NCI-H82 treated with DMSO at 0.1 percent for 48 hours (cell line): Measurements from ENCODE around the gene INSIG2.
"Not testable (repeated sequence)": the region's sequence is repeated elsewhere in the genome, so short reads cannot be mapped to it uniquely, and the experiment has no call there.

ENCODE experiments used
- DNase-seq: peaks from one replicate; lab custom pipeline; 2025; ENCODE audit not compliant: unreplicated experiment; lab: John Stamatoyannopoulos, UW

The INSIG2 gene

DNA sequence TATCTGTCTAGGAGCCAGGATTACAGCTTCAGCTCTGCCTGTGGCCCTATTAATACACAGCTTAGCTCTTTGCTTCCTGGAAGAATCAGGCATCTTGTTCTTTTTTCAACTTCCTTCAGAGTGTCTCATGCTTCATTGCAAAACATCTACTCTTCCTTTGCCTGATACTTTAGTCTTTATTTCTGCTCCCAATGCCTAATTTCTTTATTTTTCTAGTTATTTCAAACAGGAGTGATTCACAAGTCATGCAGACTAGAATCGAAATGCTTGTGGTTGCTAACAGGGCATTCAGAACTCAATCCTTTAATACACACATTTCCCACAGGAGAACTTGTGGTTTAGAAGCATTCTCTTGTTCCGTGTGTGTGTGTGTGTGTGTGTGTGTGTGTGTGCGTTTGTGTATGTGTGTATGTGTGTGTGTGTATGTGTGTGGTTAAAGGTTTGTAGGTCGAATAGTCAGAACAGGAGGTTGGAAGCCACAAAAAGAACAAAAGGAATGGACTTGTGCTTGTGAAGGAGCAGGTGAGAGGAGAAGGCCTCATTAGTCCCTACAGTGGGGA lies 28.3 kb upstream of the INSIG2 start:
- no peak for DNase-seq

DNA sequence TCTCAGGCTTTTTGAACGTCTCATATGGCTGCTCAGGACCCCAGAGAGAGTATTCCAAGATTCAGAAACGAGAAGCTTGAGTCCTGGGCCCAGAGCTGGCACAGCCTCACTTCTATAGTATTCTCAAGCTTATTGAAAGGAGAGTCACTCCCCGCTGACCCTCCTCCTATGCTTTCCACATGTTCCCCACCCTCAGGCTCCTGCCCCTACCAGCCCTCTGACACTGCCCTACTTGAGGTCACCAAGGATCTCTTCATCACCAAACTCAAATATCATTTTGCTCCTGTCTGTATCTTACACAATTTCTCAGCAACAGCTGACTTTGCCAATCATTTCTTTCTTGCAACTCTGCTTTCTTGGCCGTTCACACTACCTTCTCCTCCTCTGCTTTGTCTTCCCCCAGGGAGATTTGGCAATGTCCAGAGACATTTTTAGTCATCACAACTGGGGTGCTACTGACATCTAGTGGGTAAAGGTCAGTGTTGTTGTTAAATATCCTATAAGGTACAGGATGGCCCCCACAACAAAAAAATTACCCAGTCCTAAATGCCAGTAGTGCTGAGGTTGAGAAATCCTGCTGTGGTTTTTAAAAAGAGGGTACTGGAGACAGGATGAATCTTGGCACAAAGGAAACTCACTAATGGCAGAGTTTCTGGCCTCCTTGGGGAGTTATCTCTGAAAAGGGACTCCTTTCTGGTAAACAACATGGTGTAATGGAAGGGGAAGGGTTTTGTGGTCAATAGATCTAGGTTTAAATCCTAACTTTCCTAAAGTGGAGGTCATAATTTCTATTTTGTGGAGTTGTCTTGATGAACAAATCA lies 26.9 kb upstream of the INSIG2 start:
- DNase-seq: no peak

DNA sequence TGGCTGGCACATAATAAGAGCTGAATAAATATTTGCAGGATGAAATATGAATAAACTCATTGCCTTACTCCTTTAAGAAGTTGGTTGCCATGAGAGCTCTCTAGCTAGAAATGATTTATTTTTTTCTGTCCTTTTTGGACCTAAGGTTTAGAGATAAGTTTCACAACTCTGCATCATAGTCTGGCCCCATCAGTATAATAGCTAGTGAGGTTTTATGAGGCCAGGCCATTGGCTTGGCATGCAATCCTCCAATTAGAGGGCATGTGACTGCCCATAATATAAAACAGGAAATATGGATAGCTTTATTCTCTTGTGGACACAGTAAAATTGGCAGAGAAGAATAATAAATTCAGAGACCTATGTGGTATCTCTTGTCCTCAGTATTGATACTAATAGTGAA lies 26.2 kb upstream of the INSIG2 start:
- DNase-seq: no peak

DNA sequence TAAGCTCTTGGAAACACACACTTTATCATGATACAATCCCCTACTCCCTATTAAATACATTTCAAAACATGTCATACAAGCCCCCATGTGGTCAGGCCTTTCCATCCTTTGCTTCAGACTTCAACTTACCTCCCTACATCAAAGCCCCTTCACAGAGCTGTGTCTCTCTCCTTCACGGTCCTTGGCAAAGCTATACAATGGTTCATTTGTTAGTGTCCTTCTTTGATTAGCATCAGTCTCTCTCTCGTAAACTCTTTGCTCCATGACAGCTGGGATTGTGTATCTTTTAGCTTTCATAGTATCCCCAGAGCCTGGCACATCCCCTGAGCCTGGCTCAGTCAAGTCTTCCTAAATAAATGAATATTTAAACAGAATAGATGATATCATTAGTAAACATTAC lies 25.6 kb upstream of the INSIG2 start:
- DNase-seq: no peak

DNA sequence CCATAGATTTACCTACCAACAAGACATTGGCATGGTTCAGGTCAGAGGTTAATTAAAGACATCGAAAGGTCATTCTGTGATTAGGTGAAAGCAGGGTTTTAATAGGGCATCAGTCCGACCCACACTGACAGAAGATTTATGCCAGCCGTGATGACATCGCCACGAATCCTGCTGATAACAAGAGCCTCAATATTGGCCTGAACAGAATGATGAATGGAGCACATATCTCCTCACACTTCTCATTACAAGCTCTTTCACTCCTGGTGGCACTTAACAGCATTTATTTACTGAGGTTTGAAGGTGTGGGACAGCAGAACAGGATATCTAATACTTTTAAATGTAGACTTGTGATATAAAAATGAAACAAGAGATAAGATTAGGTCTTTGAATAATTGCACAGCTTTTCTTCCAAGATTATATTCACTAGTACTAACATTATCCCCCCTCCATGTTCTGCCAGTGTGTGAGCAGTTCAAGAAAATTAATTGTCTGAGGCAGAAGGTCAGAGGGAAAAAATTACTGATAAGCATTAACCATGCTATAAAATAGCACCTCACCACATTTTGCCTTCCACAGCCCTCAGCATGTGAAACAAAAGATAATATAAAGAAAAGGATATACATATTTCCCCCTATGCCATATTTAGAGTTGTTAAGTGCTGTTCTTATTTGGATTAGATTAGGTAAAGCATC lies 23.1 kb upstream of the INSIG2 start:
- DNase-seq: no peak

DNA sequence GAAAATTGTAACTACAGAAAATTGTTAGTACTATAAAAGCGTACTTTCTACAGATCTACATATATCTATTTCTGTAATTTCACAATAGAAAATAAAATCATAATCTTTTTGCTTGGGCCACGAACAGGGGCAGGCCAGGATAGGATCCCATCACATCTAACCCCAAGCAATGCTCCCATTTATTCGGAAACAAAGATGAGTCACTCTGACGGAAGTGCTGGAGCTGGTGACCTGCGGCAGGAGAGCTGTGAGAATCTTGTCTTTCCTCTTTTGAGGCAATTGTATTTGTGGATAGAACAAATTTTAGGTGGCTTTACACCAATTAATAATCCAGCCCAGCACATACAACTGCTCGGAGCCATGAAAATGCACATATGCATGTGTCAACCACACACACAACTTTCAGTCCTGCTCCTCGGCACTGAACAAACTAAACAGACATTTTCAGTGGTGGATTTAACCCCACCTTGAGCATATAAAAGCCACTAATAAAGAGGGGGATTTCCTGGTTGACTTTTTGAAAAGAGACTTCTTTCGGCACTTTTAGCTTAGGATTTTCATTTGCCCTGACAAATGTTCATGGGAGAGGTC lies 22.3 kb upstream of the INSIG2 start:
- no peak for DNase-seq

DNA sequence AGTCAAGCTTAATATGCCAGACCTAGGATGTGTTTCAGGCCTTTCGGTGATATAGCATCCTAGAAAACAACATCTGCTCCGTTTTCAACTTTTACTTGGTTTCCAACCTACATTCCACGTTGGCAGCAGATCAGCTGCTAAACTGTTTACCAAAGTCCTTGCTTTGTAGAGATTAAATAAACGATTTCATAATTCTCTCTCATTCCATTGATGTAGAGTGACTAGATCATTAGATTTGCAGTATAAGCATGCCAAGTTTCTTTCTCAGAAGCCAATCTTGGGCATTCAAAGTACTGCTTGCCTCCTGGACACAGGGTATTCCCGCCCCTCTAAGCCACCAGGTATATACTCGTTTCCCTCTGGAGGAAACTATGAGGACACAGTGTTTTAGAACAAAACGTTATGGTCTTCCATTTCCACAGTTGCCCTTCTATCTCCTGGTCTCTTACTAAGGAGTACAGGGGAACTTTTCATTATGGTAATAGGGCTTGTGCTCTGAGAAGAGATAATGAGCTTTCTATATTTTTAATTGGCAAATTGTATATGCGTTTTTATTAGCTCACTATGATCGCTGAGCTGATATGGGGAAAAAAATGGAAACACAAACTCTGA lies 10.5 kb upstream of the INSIG2 start:
- DNase-seq: no peak

DNA sequence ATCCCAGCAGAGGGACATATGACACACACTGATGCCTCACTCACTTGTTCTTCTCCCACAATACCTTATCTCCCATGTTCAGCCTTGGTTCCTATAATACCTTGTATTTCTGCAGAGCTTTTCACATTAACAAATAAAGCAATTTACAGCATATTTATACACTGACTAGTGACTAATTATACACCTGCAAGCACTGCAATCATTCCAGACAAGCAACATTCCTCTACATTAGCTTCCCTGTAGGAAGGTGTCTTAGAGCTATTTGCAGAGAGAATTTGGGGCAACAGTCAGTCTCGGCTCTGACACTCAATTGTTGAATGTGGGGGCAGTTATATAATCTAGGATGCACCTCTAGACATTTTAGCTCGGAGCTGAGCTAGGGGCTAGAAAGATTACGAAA lies 9.5 kb upstream of the INSIG2 start:
- DNase-seq: no peak

DNA sequence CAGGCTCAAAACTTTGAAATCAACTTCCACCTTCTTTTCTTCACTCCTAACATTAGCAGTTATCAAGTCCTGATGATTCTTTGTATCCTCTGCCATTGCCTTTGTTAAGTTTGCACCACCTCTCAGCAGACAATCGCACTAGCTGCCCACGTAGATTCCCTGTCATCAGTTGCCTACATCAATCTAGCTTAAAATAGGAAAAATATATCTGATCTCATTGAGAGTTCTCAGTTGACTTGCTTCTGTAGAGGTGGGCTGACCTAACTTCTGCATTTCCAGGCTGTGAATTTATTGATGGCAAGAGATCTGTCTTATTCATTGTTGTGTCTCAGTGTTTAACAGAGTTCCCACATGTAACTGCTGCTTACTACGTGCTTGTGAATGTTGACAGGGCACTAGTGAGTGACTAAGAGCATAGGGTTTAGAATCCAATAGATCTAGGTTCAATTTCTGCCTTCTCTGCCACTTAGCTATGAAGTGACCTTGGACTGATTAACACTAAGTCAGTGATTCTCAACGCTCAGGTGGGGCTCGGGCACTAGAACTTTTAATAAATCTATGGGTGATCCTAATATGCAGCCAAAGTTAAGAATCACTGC lies 3.7 kb upstream of the INSIG2 start:
- DNase-seq: no peak

DNA sequence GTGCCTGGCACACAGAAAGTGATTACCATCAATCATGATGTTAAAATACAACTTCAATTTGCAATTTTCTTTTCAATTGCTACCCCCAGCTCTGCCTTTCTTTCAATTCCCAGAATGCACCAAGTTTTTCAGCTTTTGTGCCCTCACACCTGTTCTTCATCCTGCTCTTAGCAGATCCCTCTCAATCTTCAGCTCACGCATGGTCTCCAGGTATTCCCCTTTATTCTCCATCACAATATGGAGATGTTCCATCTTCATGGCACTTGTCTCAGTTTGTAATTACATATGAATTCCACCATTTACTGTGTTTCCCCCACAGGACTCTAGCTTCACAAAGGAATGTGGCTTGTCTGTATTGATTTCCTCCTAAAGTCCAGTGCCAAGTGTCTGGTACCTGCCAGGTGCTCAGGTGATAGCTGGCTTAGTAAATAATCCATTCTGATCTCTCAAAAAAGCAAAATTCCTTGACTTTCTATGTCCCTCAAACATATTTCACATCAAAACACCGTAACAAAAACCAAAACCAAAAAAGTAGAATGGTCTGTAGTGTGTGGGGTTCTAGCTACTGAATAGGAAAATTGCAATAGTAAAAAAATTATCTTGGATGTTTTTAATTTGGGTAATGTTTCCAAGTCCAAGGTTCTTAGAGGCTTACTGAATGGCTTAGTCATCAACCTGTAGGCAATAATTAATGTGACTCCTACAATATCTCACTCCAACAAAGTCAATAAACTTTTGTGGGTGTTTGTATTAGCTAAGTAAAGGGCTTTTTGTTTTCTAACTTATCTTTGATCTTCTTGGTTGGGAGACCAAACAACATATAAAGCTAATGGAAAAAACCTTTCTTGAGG lies 2.9 kb upstream of the INSIG2 start:
- no peak for DNase-seq

DNA sequence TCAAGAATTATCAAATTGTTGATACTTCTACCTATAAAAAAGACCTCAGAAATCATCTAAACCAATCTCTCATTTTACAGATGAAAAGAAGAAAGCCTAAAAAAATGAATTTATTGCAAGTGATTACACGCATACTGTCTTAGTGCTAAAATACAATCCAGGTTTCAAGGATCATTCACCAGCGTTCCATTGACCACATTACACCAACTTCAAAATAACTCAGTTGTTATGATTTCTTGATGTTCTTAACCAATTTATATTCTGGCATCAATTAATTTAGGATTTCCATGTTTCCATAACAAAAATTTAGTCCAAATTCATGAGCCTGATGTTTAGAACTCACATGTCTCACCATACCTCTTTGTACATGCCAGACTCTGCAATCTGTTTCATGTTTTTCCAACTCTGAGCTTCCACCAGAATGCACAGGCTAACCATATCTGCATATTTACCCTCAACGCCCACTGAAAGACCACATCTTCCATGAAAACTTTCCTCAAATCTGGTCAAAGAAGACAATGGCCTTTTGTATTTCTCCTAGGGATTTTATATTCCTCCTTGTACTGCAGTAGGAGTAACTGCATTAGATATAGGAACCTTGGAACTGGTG lies 2.1 kb upstream of the INSIG2 start:
- no peak for DNase-seq

DNA sequence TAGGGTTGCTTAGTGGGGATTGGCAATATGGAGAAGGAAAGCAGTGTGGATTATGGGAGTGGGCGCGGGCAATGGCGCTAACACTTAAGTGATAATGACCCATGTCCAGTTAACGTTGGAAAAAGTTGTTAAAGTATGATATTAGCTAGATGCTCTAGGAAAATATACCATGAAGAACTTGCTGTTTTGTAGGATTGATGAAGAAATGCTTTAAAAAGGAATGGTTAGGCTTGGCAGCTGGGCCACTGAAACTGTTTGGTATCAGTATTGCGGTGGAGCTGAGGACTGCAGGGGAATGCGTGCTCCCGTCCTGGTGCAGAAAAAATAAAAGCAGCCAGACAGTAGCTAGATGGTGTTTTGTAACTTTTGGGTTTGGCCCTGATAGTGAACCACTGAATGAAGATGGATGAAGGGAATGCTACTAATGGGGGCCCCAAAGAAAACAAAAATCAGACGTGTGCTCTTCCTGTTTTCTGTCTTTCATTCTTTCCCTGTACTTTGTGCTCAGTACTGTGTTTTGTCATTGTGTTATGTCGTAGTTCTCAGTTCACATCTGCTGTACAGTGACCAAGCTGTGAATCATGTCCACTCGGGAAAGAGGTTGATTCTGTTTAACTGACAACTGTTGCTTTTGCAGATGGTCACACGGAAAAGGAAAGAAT lies 999 bp downstream of the INSIG2 start:
- no peak for DNase-seq

DNA sequence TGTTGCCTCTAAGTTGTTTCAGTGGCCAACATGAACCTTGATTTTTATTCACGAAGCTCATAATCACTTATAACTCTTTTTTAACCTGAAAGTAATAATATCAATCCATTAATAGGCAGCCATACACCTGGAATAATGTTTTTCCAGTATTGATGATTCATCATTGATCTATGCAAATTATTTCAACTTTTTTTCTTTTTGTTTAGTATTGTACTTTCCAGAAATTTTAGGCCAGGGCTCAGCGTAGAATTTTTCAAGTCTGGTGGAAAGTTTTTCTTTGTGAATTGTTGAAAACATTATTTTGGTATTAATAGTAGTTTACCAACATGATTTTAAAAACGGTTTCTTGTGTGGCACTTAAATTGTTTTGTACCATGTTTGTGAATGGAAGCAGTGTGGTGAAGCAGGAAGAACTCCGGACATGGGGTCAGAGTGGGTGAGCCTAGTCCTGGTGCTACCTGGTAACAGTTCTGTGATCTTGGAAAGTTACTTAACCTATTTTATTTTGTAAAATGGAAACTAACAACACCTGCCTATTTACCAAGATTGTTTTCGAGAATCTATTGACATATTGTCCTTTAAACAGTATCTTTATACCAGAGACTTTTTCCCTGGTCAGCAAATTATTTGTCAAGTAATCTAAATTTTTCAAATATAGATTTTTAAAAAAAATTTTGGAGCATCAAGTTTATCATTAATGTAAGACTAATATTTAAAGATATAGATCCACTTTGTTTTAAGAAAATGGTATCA lies 2.3 kb downstream of the INSIG2 start:
- DNase-seq: no peak

DNA sequence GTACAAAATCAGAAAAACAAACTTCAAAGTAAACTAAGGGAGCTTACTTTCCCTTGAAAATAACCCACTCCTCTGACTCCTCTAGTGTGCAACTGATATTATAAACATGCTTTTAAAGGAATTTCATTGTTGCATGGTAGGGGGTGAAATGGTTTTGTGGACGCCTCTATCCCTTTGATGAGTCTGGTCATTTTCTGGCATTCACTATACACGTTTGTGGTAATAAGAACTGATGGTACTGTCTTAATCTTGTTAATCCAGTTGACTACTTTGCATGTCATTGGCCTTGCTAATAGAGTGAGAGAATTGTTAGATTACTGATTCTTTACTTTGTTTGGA lies 2.8 kb downstream of the INSIG2 start:
- DNase-seq: no peak

DNA sequence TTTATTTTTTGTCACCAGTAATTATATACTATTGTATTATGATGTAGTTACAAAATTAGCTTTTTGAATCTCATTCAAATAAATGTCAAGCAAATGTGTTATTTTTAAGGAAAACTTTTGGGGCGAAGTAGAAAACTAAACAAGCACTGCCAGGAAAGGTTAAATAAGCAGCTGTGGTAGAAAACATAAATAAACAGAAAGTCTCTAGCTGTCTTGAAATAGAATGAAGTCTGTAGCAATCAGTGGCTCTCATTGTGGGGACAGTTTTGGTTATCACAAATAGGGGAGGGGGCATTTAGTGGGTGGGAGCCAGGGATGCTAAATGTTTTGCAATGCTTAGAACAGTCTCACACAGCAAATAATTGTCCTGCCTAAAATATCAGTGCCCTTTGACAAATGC lies 3.4 kb downstream of the INSIG2 start:
- no peak for DNase-seq

DNA sequence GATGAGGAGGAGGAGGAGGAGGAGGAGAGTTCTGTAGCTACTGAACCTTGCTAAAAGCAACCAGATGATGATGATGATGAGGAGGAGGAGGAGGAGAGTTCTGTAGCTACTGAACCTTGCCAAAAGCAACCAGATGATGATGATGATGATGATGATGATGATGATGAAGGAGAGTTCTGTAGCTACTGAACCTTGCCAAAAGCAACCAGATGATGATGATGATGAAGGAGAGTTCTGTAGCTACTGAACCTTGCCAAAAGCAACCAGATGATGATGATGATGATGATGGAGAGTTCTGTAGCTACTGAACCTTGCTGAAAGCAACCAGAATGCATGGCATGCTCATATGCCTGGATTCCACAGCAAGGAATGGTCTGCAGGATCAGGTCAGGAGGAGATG lies 5.8 kb downstream of the INSIG2 start:
- DNase-seq: not testable (repeated sequence)

DNA sequence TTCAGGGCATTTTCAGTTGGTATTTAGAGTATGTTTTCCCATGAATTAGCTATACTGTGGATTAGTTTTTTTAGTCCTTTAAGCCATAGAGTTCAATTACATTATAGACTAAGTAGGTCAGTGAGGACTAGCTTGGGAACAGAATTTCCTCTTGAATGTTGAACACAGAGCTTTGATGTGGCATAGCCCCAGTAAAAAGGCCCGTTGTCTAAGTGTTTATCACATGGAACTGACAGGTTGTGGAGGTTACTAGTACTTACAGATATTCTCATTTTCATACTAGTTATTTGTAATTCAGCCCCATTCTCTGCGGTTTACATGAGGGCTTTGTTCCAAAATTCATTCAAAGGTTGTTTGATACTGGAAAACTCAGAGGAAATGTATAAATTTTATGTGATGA lies 6.2 kb downstream of the INSIG2 start:
- DNase-seq: no peak

DNA sequence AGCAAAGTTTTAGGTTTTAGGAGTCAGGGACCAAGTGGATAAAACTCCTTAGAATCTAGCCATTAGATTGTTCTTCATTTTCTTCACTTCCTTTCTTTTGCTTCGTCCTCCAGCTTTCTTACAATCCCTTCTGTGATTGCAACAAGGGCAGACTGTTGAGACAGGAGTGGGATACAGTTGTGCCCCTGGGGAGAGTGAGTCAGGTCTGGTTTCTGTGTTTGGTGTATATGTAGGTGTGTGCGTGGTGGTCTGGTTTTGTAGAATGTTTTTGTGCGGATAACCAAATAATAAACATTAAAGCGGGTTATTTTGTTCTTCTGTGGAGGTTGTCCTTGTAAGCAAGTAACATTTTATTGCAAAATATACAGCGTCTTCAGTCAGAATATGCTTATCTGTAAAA lies 7.3 kb downstream of the INSIG2 start:
- no peak for DNase-seq

DNA sequence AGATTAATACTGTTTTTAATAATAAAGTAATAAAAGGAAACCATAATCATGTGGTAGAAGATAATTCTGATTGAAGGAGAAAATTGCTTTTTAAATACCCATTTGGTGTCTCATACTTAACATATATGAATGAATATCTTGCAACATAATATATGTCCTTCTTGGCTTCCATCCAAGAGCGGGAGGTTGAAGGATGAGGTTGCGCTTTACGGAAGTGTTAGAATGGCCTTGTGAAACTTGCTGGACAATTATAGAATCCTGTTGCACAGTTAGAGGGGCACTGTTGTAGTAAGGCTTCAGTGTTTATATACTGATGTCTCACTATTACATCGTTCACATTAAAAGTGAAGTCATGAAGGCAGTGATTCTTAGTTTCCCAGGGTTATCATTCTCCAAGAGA lies 9.4 kb downstream of the INSIG2 start:
- no peak for DNase-seq
